Measurements from ENCODE around the gene TBC1D10B. TPM values are rescaled to one million over a fixed set of nuclear protein-coding genes. Genes with fewer than 3 reads are reported as not detected.

The TBC1D10B gene
- total and polyA plus RNA-seq, 2 donors, result 12.1 to 25.0 TPM

GRCh38 chr16:30369091-30369937 is 980 bp downstream of the TBC1D10B start:
- H3K4me3 ChIP-seq (ENCODE audit: low read length in 2 of 2), result peak overlapping the region; percentile 80 to 83
- peaks cover 20 to 23% of the 10 kb centered on the region in 2 donors for H3K36me3 ChIP-seq (ENCODE audit: control insufficient read depth in 2 of 2, insufficient read depth in 2 of 2, low read length in 1 of 2)
- WGBS, result 2% methylated on average over 45 of the region's 45 CpGs
- peak in 1 of 9 donors; percentile 33 for DNase-seq (ENCODE audit: low read depth in 6 of 9, low spot score in 9 of 9)
- peak overlapping the region in 1 of 2 donors; percentile 12 for H3K27ac ChIP-seq (ENCODE audit: low read depth in 1 of 2, low read length in 1 of 2)
- peaks cover 36 to 54% of the 10 kb centered on the region in 2 donors for H3K4me1 ChIP-seq (ENCODE audit: control insufficient read depth in 2 of 2, insufficient read depth in 2 of 2, low read length in 2 of 2)
- peaks cover 0 to 8% of the 10 kb centered on the region in 2 donors for H3K9me3 ChIP-seq (ENCODE audit: control insufficient read depth in 2 of 2, insufficient read depth in 1 of 2, low read length in 1 of 2)
- no peaks in the 10 kb centered on the region for H3K27me3 ChIP-seq (ENCODE audit: control insufficient read depth in 2 of 2, insufficient read depth in 1 of 2, low read length in 1 of 2)

- DNase-seq (ENCODE audit: low read depth in 6 of 9, low spot score in 9 of 9), result no peak
- peaks cover 0 to 8% of the 10 kb centered on the region in 2 donors for H3K9me3 ChIP-seq (ENCODE audit: control insufficient read depth in 2 of 2, insufficient read depth in 1 of 2, low read length in 1 of 2)
- peak overlapping the region; percentile 12 to 36 for H3K27ac ChIP-seq (ENCODE audit: low read depth in 1 of 2, low read length in 1 of 2)
- peak overlapping the region; percentile 80 to 83 for H3K4me3 ChIP-seq (ENCODE audit: low read length in 2 of 2)
- WGBS, result 10% methylated on average over 4 of the region's 4 CpGs
- no peaks in the 10 kb centered on the region for H3K27me3 ChIP-seq (ENCODE audit: control insufficient read depth in 2 of 2, insufficient read depth in 1 of 2, low read length in 1 of 2)
- H3K36me3 ChIP-seq (ENCODE audit: control insufficient read depth in 2 of 2, insufficient read depth in 2 of 2, low read length in 1 of 2), result peaks cover 23 to 24% of the 10 kb centered on the region in 2 donors
- peaks cover 36 to 54% of the 10 kb centered on the region in 2 donors for H3K4me1 ChIP-seq (ENCODE audit: control insufficient read depth in 2 of 2, insufficient read depth in 2 of 2, low read length in 2 of 2)
Measured at GRCh38 chr16:30368792-30369090, 1.6 kb downstream of the TBC1D10B start.

GRCh38 chr16:30368122-30368791 is 2.0 kb downstream of the TBC1D10B start:
- Histone ChIP-seq H3K4me3 (ENCODE audit: low read length in 2 of 2) (peak overlapping the region; percentile 80 to 83), H3K36me3 (ENCODE audit: control insufficient read depth in 2 of 2, insufficient read depth in 2 of 2, low read length in 1 of 2) (peaks cover 25% of the 10 kb centered on the region in 2 donors), H3K4me1 (ENCODE audit: control insufficient read depth in 2 of 2, insufficient read depth in 2 of 2, low read length in 2 of 2) (peaks cover 36 to 54% of the 10 kb centered on the region in 2 donors), H3K27me3 (ENCODE audit: control insufficient read depth in 2 of 2, insufficient read depth in 1 of 2, low read length in 1 of 2) (no peaks in the 10 kb centered on the region), H3K27ac (ENCODE audit: low read depth in 1 of 2, low read length in 1 of 2) (peak overlapping the region in 1 of 2 donors; percentile 36), H3K9me3 (ENCODE audit: control insufficient read depth in 2 of 2, insufficient read depth in 1 of 2, low read length in 1 of 2) (peaks cover 0 to 8% of the 10 kb centered on the region in 2 donors)
- 16% methylated on average over 8 of the region's 8 CpGs for WGBS
- no peak for DNase-seq (ENCODE audit: low read depth in 6 of 9, low spot score in 9 of 9)

GRCh38 chr16:30367349-30368009 is 2.8 kb downstream of the TBC1D10B start:
- Histone ChIP-seq H3K36me3 (ENCODE audit: control insufficient read depth in 2 of 2, insufficient read depth in 2 of 2, low read length in 1 of 2) (peaks cover 31 to 33% of the 10 kb centered on the region in 2 donors), H3K4me3 (ENCODE audit: low read length in 2 of 2) (peak overlapping the region in 1 of 2 donors; percentile 83), H3K27ac (ENCODE audit: low read depth in 1 of 2, low read length in 1 of 2) (no peak overlapping the region)

GRCh38 chr16:30366511-30366910 is 3.8 kb downstream of the TBC1D10B start:
- H3K36me3 ChIP-seq (ENCODE audit: control insufficient read depth in 2 of 2, insufficient read depth in 2 of 2, low read length in 1 of 2), result peaks cover 37 to 38% of the 10 kb centered on the region in 2 donors
- 96% methylated on average over 4 of the region's 4 CpGs for WGBS

More at GRCh38 chr16:30367349-30368009, 2.8 kb downstream of the TBC1D10B start:
- Histone ChIP-seq H3K4me1 (ENCODE audit: control insufficient read depth in 2 of 2, insufficient read depth in 2 of 2, low read length in 2 of 2) (peaks cover 32 to 49% of the 10 kb centered on the region in 2 donors), H3K27me3 (ENCODE audit: control insufficient read depth in 2 of 2, insufficient read depth in 1 of 2, low read length in 1 of 2) (no peaks in the 10 kb centered on the region), H3K9me3 (ENCODE audit: control insufficient read depth in 2 of 2, insufficient read depth in 1 of 2, low read length in 1 of 2) (peaks cover 0 to 5% of the 10 kb centered on the region in 2 donors)
- no peak for DNase-seq (ENCODE audit: low read depth in 6 of 9, low spot score in 9 of 9)
- WGBS, result 93% methylated on average over 10 of the region's 10 CpGs

GRCh38 chr16:30365200-30365599 is 5.1 kb downstream of the TBC1D10B start:
- H3K4me3 ChIP-seq (ENCODE audit: low read length in 2 of 2), result no peak overlapping the region
- WGBS, result 98% methylated on average over 10 of the region's 10 CpGs
- H3K36me3 ChIP-seq (ENCODE audit: control insufficient read depth in 2 of 2, insufficient read depth in 2 of 2, low read length in 1 of 2), result peaks cover 49 to 50% of the 10 kb centered on the region in 2 donors
- no peaks in the 10 kb centered on the region for H3K27me3 ChIP-seq (ENCODE audit: control insufficient read depth in 2 of 2, insufficient read depth in 1 of 2, low read length in 1 of 2)
- no peak for DNase-seq (ENCODE audit: low read depth in 6 of 9, low spot score in 9 of 9)
- peaks cover 0 to 5% of the 10 kb centered on the region in 2 donors for H3K9me3 ChIP-seq (ENCODE audit: control insufficient read depth in 2 of 2, insufficient read depth in 1 of 2, low read length in 1 of 2)
- H3K27ac ChIP-seq (ENCODE audit: low read depth in 1 of 2, low read length in 1 of 2), result no peak overlapping the region
- H3K4me1 ChIP-seq (ENCODE audit: control insufficient read depth in 2 of 2, insufficient read depth in 2 of 2, low read length in 2 of 2), result peaks cover 16 to 32% of the 10 kb centered on the region in 2 donors

More at GRCh38 chr16:30366511-30366910, 3.8 kb downstream of the TBC1D10B start:
- Histone ChIP-seq H3K27me3 (ENCODE audit: control insufficient read depth in 2 of 2, insufficient read depth in 1 of 2, low read length in 1 of 2) (no peaks in the 10 kb centered on the region), H3K9me3 (ENCODE audit: control insufficient read depth in 2 of 2, insufficient read depth in 1 of 2, low read length in 1 of 2) (peaks cover 0 to 5% of the 10 kb centered on the region in 2 donors), H3K4me3 (ENCODE audit: low read length in 2 of 2) (no peak overlapping the region), H3K4me1 (ENCODE audit: control insufficient read depth in 2 of 2, insufficient read depth in 2 of 2, low read length in 2 of 2) (peaks cover 22 to 39% of the 10 kb centered on the region in 2 donors), H3K27ac (ENCODE audit: low read depth in 1 of 2, low read length in 1 of 2) (no peak overlapping the region)
- DNase-seq (ENCODE audit: low read depth in 6 of 9, low spot score in 9 of 9), result no peak

- 98% methylated on average over 7 of the region's 7 CpGs for WGBS
- H3K9me3 ChIP-seq (ENCODE audit: control insufficient read depth in 2 of 2, insufficient read depth in 1 of 2, low read length in 1 of 2), result no peaks in the 10 kb centered on the region
Measured at GRCh38 chr16:30361180-30361579, 9.1 kb downstream of the TBC1D10B start.

GRCh38 chr16:30359871-30360170 is 10.5 kb downstream of the TBC1D10B start:
- DNase-seq (ENCODE audit: low read depth in 6 of 9, low spot score in 9 of 9), result no peak
- no peaks in the 10 kb centered on the region for H3K9me3 ChIP-seq (ENCODE audit: control insufficient read depth in 2 of 2, insufficient read depth in 1 of 2, low read length in 1 of 2)
- WGBS, result 95% methylated on average over 6 of the region's 6 CpGs
- peaks cover 0 to 18% of the 10 kb centered on the region in 2 donors for H3K4me1 ChIP-seq (ENCODE audit: control insufficient read depth in 2 of 2, insufficient read depth in 2 of 2, low read length in 2 of 2)
- H3K4me3 ChIP-seq (ENCODE audit: low read length in 2 of 2), result no peak overlapping the region
- peaks cover 67 to 71% of the 10 kb centered on the region in 2 donors for H3K36me3 ChIP-seq (ENCODE audit: control insufficient read depth in 2 of 2, insufficient read depth in 2 of 2, low read length in 1 of 2)
- H3K27me3 ChIP-seq (ENCODE audit: control insufficient read depth in 2 of 2, insufficient read depth in 1 of 2, low read length in 1 of 2), result no peaks in the 10 kb centered on the region
- H3K27ac ChIP-seq (ENCODE audit: low read depth in 1 of 2, low read length in 1 of 2), result no peak overlapping the region

More at GRCh38 chr16:30361180-30361579, 9.1 kb downstream of the TBC1D10B start:
- Histone ChIP-seq H3K4me3 (ENCODE audit: low read length in 2 of 2) (no peak overlapping the region), H3K4me1 (ENCODE audit: control insufficient read depth in 2 of 2, insufficient read depth in 2 of 2, low read length in 2 of 2) (peaks cover 0 to 7% of the 10 kb centered on the region in 2 donors), H3K36me3 (ENCODE audit: control insufficient read depth in 2 of 2, insufficient read depth in 2 of 2, low read length in 1 of 2) (peaks cover 79 to 83% of the 10 kb centered on the region in 2 donors), H3K27me3 (ENCODE audit: control insufficient read depth in 2 of 2, insufficient read depth in 1 of 2, low read length in 1 of 2) (no peaks in the 10 kb centered on the region), H3K27ac (ENCODE audit: low read depth in 1 of 2, low read length in 1 of 2) (no peak overlapping the region)
- no peak for DNase-seq (ENCODE audit: low read depth in 6 of 9, low spot score in 9 of 9)
